Uterus (tissue), 2 donors: Measurements from ENCODE around the gene EAF1.
"Not testable (repeated sequence)": the region's sequence is repeated elsewhere in the genome, so short reads cannot be mapped to it uniquely, and the experiment has no call there.

Source experiments
- POLR2A ChIP-seq, 2 donors: fragments of 450-650 bp; IDR thresholded peaks; one replicate each; pipeline ENCODE4 v1.6.1; 2016; ENCODE audit warnings: antibody characterized with exemption in 2 of 2, mild to moderate bottlenecking in 1 of 2, moderate library complexity in 1 of 2
- TF ChIP-seq, protein P1 (sequence below), 4 experiments: fragments of 200-600 bp in 2 of 4; fragments of 450-650 bp in 2 of 4; sonication (generic) in 2 of 4; IDR thresholded peaks; one replicate each; pipeline ENCODE4 v1.5.1; 2016 to 2019; ENCODE audit warnings: antibody characterized with exemption in 4 of 4, mild to moderate bottlenecking in 2 of 4, moderate library complexity in 1 of 4

- TF ChIP-seq, protein P1, sequence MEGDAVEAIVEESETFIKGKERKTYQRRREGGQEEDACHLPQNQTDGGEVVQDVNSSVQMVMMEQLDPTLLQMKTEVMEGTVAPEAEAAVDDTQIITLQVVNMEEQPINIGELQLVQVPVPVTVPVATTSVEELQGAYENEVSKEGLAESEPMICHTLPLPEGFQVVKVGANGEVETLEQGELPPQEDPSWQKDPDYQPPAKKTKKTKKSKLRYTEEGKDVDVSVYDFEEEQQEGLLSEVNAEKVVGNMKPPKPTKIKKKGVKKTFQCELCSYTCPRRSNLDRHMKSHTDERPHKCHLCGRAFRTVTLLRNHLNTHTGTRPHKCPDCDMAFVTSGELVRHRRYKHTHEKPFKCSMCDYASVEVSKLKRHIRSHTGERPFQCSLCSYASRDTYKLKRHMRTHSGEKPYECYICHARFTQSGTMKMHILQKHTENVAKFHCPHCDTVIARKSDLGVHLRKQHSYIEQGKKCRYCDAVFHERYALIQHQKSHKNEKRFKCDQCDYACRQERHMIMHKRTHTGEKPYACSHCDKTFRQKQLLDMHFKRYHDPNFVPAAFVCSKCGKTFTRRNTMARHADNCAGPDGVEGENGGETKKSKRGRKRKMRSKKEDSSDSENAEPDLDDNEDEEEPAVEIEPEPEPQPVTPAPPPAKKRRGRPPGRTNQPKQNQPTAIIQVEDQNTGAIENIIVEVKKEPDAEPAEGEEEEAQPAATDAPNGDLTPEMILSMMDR (IDR thresholded peaks at IDR 0.05) = not testable (repeated sequence)
- TF ChIP-seq POLR2A (IDR thresholded peaks at IDR 0.05) = not testable (repeated sequence)
Measured at GRCh38 chr3:15484551-15484950, 57.2 kb downstream of the EAF1 start.
